ENCODE data around the gene ZBP1. TPM values are rescaled to one million over a fixed set of nuclear protein-coding genes. Genes with fewer than 3 reads are reported as not detected.

ZBP1 gene
- total and polyA plus RNA-seq, 10 of the 15 experiments (the other 5 are each of a cell fraction or from before 2014, with no cell fraction given), result 0.93 to 10.6 (median 4.8) TPM

DNA sequence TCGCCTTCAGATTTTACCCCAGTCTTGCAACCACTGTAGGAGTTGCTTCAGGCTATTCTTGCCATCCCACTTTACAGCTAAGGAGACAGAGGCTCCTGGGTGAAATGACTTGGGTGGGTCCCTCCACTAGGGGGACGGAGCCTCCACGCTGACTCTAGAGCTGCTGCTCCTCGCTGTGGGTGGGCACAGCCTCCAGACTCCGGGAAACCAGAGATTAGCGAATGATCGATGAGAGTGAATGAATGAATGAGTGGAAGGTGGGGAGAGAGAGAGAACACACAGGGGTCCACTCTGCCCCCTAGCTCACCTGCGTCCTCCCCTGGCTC lies 10.4 kb downstream of the ZBP1 start:
- TF ChIP-seq SMC3 (IDR thresholded peaks at IDR 0.05; ENCODE audit: borderline replicate concordance, low read length), result no peak
- TF ChIP-seq, protein P1, sequence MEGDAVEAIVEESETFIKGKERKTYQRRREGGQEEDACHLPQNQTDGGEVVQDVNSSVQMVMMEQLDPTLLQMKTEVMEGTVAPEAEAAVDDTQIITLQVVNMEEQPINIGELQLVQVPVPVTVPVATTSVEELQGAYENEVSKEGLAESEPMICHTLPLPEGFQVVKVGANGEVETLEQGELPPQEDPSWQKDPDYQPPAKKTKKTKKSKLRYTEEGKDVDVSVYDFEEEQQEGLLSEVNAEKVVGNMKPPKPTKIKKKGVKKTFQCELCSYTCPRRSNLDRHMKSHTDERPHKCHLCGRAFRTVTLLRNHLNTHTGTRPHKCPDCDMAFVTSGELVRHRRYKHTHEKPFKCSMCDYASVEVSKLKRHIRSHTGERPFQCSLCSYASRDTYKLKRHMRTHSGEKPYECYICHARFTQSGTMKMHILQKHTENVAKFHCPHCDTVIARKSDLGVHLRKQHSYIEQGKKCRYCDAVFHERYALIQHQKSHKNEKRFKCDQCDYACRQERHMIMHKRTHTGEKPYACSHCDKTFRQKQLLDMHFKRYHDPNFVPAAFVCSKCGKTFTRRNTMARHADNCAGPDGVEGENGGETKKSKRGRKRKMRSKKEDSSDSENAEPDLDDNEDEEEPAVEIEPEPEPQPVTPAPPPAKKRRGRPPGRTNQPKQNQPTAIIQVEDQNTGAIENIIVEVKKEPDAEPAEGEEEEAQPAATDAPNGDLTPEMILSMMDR (IDR thresholded peaks at IDR 0.05 in 2 of 3, conservative IDR thresholded peaks at IDR 0.05 in 1 of 3; ENCODE audit: control insufficient read depth in 2 of 3, extremely low read depth in 1 of 3, insufficient read depth in 1 of 3, low read depth in 3 of 3, low read length in 3 of 3), result peak in 1 of 3 experiments; percentile 8; a peak in 1 of 6 replicates
- CTCF ChIA-PET, result interaction anchor here (1.5 kb wide), 1 partner anchor 10 kb away, joined by 4 read pairs; the partner anchor contains the start of gene ZBP1

DNA sequence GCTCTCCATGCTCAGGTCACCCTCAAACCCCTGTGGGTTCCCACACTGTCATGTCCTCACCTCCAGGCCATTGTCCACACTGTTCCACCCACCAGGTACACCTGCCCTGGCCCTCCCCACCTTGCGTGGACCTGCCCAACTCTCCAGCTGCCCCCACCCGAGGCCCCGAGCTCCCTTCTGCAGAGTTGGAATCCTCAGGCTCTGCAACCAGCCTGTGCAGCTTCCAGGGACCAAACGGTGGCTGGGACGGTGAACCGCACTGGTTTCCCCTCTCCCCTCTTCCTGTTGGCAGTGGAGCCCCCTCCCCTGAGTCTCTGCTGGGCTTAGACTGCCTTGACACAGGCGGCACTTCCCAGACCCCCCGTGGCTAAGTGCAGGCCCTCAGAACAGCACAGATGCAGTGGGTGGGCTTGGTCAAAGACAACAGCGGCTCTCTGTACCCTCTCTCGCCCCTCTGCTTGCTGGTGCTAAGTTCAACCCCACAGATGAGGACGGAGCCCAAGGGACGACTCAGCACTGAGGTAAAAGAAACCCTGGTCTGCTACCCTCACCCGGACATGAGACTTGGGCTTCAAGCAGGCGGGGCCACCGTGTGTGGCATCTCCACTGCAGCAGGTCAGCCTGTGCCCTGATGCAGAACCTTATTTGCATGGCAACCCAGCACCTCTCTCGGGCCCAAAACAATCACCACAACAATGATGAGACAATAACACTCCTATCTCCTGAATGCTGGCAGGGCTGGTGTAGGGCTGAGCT lies 11.0 kb downstream of the ZBP1 start:
- no peaks in the 10 kb centered on the region; a peak in 1 of 4 replicates for H3K36me3 ChIP-seq (ENCODE audit: control insufficient read depth in 2 of 2, insufficient read depth in 2 of 2, low read length in 1 of 2)
- no peak overlapping the region for H3K27ac ChIP-seq (ENCODE audit: control insufficient read depth, insufficient read depth)
- no peaks in the 10 kb centered on the region for H4K20me1 ChIP-seq (ENCODE audit: control insufficient read depth, insufficient read depth)
- H3K4me1 ChIP-seq (ENCODE audit: control insufficient read depth, insufficient read depth, low read length), result peaks cover 8% of the 10 kb centered on the region
- WGBS (ENCODE audit: insufficient coverage, insufficient replicate concordance, low lambda C conversion rate, missing lambda C conversion rate), result 52% methylated on average over 16 of the region's 16 CpGs
- H3K4me2 ChIP-seq (ENCODE audit: control insufficient read depth, insufficient read depth), result no peak overlapping the region
- in situ Hi-C loops (cut with MboI), result no loop called here
- ATAC-seq (peak; percentile 78), DNase-seq (ENCODE audit: low read depth, low spot score) (no peak), FAIRE-seq (no peak)
- ChIA-PET CTCF (interaction anchor here (1.5 kb wide), 1 partner anchor 11 kb away, joined by 4 read pairs; the partner anchor contains the start of gene ZBP1), RAD21 (ENCODE audit: unreplicated experiment) (no interaction called here), SMC1A (ENCODE audit: uncharacterized antibody, unreplicated experiment) (no interaction called here), POLR2A (no interaction called here)
- no peaks in the 10 kb centered on the region for H3K27me3 ChIP-seq (replicated peaks in 1 of 2; ENCODE audit: control insufficient read depth in 2 of 2, insufficient read depth in 2 of 2, low read length in 1 of 2)
- TF ChIP-seq BRCA1 (IDR thresholded peaks at IDR 0.05; ENCODE audit: low read depth, low read length), result no peak
- BruUV-seq (replicated peaks), result no TSS peak
- intact Hi-C loops (cut with micrococcal nuclease; ENCODE audit: unreplicated experiment), result no loop called here
- no peaks in the 10 kb centered on the region for H3K9me3 ChIP-seq (replicated peaks; ENCODE audit: control insufficient read depth, insufficient read depth, low read length)
- no peak overlapping the region for H2AFZ ChIP-seq (ENCODE audit: control insufficient read depth, low read depth, low read length)
- H3K9ac ChIP-seq (ENCODE audit: control insufficient read depth, insufficient read depth, low read length), result no peak overlapping the region
- H3K4me3 ChIP-seq, result no peak overlapping the region
- H3K79me2 ChIP-seq (ENCODE audit: control insufficient read depth, insufficient read depth, low read length), result no peaks in the 10 kb centered on the region

More for the DNA sequence above, 10.4 kb downstream of the ZBP1 start:
- ChIA-PET POLR2A (no interaction called here), SMC1A (ENCODE audit: uncharacterized antibody, unreplicated experiment) (no interaction called here), RAD21 (ENCODE audit: unreplicated experiment) (no interaction called here)
- Histone ChIP-seq H3K4me2 (ENCODE audit: control insufficient read depth, insufficient read depth) (no peak overlapping the region), H2AFZ (ENCODE audit: control insufficient read depth, low read depth, low read length) (no peak overlapping the region), H3K79me2 (ENCODE audit: control insufficient read depth, insufficient read depth, low read length) (no peaks in the 10 kb centered on the region), H3K4me1 (ENCODE audit: control insufficient read depth, insufficient read depth, low read length) (peaks cover 8% of the 10 kb centered on the region), H3K27me3 (replicated peaks in 1 of 2; ENCODE audit: control insufficient read depth in 2 of 2, insufficient read depth in 2 of 2, low read length in 1 of 2) (peaks cover 0 to 1% of the 10 kb centered on the region in 2 experiments; a peak in 1 of 4 replicates), H4K20me1 (ENCODE audit: control insufficient read depth, insufficient read depth) (no peaks in the 10 kb centered on the region), H3K9me3 (replicated peaks; ENCODE audit: control insufficient read depth, insufficient read depth, low read length) (no peaks in the 10 kb centered on the region), H3K27ac (ENCODE audit: control insufficient read depth, insufficient read depth) (no peak overlapping the region), H3K36me3 (ENCODE audit: control insufficient read depth in 2 of 2, insufficient read depth in 2 of 2, low read length in 1 of 2) (no peaks in the 10 kb centered on the region; a peak in 1 of 4 replicates), H3K4me3 (no peak overlapping the region), H3K9ac (ENCODE audit: control insufficient read depth, insufficient read depth, low read length) (no peak overlapping the region)
- intact Hi-C loops (cut with micrococcal nuclease; ENCODE audit: unreplicated experiment), result no loop called here
- no peak for FAIRE-seq
- no peak for DNase-seq (ENCODE audit: low read depth, low spot score)
- in situ Hi-C loops (cut with MboI), result loop anchor here (10.0 kb wide), 2 partner anchors 785 to 845 kb away; no protein-coding TSS in a partner anchor
- 81% methylated on average over 8 of the region's 8 CpGs for WGBS (ENCODE audit: insufficient coverage, insufficient replicate concordance, low lambda C conversion rate, missing lambda C conversion rate)
- BruUV-seq (replicated peaks), result no TSS peak
- no peak; the same call in 2 of the 3 replicates for ATAC-seq
